HG03442 (cell line): ENCODE measurements around the gene CLVS2.

Source experiments
- ATAC-seq: cut with Tn5 transposase; IDR thresholded peaks from one replicate; pipeline ENCODE4 v1.9.1; 2021; ENCODE audit warnings: mild to moderate bottlenecking, moderate library complexity; ENCODE audit not compliant: unreplicated experiment

Gene CLVS2

DNA sequence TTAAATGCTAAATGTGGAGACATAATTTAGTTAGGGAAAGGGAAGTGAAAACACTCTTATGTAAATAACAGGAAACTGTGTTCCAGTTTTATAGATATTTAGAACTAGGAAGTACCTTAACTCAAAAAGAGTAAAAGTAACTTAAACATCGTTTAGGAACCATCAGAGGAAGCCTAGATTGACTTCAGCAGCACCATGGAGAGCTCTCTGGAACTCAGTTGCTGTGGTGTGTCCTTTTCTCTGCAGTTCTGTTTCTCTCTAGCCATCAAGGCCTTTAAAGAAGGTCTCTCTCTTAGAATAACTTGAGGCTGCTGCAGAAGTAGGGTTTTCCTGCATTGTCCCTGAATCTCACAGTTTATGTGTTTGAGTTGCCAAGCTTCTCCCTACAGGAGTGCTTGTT lies 26.9 kb downstream of the CLVS2 start:
- ATAC-seq: no peak

DNA sequence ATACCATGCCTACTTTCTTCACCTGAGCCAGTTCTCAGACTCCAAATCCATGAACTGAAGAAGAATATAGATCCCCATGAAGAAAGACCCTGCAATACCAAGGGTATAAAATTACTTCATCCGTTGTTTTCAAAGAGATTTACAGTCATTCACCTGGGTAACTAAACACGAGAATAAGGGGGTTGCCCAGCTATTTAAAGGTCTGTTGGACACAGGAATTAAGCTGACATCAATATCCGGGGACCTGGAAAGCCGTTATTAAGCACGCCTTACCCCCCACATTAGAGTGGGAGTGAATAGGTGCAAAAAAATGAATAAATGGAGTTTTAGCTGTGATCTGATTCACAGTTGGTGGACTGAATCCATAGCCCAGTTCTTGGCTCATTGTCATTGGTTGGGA lies 28.9 kb downstream of the CLVS2 start:
- ATAC-seq: no peak

DNA sequence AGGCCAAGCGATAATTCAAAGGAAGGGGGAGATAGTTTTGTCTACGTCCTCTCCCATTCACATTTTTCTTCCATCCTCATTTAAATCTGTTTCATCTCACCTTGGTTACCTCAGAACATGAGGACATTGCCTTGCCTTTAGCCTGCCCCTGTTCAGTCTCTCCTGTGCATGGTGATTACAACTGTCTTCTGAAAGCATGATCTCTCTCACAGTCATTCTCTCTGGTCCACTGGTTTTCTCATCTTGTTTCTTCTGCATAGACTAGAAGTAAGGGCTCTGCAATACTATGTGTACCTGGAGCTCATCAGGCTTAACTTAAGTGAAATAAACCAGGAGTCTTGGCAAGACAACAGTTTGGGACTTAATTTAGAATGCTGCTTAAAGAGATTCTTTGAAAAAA lies 31.4 kb downstream of the CLVS2 start:
- no peak for ATAC-seq

DNA sequence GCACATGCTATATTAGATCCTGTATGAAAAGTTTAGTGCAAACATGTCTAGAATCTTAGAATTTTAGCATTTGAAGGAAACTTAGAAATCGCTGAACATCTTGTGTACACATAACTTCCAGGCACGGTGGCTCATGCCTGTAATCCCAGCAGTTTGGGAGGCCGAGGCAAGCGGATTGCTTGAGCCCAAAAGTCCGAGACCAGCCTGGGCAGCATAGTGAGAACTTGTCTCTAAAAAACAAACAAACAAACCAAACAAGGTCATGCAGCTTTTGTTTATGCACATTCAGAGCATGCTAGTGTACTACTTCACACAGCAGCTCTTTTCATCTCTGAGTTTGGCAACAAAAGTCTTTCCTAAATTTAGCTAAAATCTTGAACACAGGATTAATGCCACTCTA lies 32.2 kb downstream of the CLVS2 start:
- no peak for ATAC-seq

DNA sequence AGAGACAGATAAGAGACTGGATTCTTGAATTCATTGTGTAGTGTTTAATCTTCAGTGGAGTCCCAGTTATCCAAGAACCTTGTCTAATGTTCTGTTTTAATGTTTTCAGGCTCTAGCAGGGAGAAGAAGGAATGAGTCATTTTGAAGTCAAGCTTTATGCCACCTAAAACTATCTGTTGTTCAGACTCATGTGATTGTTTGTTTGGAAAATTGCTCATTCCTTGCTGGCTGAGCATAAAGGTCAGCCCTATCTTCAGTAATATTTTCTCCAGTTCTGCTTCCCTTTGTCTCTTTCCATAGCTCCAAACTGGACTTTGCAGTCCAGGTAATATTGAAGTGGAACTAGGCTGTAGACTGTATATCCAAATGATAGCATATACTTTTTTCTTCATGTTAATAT lies 34.2 kb downstream of the CLVS2 start:
- ATAC-seq: no peak

DNA sequence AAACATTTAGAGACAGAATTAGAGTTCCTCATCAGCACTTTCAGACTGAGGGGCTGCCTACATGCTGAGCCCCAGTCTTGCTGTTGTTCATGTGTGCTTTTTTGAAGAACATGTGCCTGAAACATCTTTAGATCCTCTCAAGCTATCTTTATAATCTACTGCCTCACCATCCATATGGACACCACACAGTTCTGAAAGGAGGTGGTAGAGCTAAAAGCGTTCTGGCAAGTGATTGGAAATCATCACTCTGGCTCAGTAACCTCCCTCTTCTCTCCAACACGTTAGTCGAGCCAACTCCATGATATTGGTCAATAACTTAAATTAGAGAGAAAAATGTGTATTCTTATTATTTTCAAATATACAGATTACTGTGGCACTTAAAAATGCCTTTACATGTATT lies 40.6 kb downstream of the CLVS2 start:
- no peak for ATAC-seq

DNA sequence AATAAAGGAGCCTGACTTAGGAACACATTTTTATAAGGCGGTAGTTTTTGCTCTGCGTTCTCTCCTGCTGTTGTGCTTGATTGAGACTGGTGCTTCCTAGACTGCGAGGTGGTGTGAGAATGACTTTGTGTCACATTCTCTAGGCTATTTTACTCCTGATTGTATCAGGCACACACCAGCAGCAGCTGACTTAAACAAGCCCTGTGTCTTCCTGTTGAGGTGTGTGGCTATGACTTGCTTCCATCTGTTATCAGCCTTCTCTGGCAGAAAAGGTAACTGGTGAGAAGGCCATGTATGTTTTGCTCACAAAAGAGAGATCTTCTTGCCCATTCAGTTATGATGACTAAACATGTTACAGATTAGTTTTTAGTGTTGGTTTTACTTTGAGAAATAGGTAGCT lies 43.4 kb downstream of the CLVS2 start:
- no peak for ATAC-seq

DNA sequence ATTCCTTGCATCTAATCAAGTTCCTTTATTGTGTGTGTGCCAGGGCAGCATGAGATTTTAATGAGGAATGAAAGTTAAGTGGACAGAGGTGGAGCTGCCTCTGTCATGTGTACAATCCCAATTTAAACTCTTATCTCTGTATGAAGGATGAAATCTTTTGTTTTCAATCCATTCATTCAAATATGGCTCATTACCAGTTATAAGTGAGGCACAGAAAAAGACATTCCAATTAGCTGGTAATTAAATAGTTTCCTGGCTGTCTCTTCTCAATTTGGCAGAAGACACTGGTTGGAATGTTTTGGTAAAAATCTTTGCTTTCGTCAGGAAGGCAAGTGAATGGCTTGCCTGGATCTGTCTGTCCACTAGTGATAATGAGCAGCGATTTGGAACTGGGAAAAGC lies 46.4 kb downstream of the CLVS2 start:
- ATAC-seq: no peak

DNA sequence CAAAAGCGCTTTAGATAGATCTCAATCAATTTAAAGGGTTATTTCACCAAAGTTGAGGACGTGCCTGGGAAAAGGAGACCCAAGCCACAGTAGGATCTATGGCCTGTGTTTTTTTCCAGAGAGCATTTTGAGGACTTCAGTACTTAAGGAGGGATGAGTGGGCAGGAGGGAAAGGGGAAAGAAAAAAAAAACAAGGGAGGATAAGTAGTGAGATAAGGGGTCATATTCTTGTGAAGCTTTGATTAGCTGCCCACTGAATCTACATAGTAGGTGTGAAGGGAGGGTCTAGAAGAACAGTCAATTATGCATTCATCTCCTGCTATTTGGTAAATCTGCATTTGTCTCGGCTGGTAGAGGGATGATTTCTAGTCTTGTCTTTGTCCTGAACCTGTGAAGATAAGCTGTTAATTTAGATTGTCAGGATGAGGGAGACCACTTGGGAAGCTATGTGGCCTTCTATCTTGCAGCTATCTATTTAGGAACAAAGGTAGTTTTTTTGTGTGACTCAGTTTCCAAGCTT lies 48.4 kb downstream of the CLVS2 start:
- ATAC-seq: no peak

DNA sequence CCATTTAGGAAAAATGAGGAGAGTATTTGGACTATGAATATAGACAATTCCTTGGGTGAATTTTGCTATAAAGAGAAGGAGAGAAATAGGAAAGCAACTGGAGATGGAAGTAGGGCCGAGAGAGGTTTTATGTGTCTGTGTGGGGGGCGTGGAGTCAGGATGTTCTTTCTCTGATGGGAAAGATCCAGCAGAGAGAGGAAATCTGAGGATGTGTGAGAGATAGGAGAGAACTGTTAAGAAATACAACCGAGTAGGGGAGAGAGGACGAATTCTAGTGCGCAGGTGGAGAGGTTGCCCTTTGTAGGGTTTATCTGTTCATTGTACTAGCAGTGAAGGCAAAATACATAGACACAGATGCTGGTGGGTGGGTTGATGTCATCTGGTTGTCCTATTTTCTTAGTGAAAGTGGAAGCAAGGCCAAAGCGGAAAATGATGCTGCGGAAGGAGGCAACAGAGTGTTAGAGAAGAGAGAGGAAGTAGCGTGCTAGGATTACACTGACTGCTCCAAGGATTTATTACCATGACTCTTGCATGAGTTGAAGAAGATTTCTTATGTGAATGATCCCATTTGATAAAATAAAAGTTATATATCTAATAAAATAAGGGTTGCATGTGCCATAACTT lies 57.7 kb downstream of the CLVS2 start:
- ATAC-seq: no peak

DNA sequence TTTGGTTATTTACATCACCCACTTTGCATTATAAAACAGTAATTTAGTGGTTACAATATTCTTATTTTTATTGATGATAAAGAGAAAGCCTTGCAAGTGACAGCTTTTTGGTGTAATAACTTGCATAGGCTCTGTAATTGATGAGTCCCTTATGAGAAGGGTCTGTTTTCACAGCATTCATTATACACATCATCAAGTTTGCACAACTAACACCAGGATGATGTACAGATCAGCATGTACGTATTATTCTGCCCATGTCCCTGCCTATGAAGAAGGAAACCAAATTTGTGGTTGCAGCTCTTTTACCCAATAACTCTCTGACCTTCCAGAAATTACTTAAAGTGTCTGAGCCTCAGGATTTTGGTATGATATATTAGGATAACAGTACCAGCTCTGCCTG lies 59.2 kb downstream of the CLVS2 start:
- ATAC-seq: no peak

DNA sequence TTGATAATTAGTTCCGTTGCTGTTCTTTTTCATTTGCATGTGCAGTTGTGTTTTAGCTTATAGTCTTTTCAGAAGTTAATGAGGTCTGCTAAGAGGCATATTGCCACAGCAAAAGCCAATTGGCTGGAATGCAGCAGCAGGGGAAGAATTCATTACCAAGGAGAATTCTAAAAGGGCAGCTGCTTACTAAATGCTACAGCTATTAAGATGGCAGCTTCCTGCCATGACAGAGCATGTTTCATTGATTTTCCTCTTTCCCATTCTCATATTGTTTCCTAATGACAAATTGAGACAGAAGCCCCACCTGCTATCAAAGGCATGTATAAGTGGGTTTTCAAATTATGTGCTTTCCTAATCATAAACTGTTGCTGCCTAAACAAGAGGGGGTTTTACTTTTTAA lies 66.6 kb downstream of the CLVS2 start:
- no peak for ATAC-seq

DNA sequence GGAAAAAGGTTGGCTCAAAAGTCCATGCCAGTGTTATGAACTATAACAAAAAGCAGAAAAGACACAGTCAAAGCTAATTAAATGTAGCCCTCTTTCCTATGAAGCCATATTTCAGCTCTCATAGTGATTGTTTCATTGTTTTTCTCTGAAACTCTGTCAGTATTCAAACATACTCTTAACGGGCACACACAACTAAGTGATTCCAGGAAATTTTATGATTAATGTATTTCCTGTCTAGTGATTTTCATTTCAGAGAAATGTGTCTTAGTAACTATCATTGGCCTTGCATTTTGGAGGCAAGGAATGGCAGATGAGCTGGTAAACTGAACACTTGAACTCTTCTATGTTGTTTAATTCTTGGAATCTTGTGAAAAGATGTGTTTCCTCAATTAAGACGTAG lies 68.0 kb downstream of the CLVS2 start:
- ATAC-seq: no peak

DNA sequence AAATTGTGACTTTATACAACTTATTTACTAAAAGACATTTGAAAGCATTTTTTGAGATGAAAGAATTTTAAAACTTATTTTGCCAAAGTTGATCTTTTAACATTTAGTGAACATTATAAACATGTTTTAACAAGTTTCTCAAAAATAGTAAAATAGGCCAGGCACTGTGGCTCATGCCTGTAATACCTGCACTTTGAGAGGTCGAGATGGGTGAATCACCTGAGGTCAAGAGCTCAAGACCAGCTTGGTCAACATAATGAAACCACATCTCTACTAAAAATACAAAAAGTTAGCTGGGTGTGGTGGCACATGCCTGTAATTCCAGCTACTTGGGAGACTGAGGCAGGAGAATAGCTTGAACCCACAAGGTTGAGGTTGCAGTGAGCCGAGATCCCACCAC lies 78.6 kb downstream of the CLVS2 start:
- ATAC-seq: no peak

DNA sequence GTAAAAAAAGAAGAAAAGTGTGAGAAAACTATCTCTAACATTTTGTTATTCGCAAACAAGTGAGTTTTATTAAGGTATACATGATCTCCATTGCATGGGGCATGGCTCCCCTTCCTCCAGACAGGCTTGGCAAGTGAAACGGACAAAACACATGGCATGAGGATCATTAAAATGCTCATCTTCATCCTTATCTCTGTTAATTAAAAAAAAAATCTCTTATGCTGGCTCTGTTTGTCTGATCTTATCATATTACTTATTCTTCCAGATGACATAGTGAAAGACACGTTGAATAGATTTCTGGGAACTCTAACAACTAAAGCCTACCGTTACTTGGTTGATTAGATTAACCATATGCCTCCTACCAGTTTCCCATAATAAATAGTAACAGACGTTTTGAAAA lies 89.4 kb downstream of the CLVS2 start:
- ATAC-seq: no peak

DNA sequence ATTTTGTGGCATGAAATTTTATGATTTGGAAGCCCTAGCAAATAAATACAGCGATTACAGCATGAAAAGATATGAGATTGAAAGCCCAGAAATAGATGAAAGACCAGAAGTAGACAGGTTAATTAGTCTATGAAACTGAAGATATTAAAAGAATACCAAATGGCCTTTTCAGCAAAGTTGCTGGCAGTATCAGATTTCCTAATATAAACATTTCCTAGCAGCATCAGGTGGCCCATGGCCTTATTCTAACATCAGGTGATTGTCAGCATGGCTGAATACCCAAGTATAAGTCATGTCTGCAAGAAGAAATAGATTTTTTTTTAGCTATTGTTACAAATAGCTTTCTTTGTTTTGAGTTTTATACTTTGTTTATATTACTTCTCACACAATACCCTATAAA lies 93.2 kb downstream of the CLVS2 start:
- no peak for ATAC-seq

DNA sequence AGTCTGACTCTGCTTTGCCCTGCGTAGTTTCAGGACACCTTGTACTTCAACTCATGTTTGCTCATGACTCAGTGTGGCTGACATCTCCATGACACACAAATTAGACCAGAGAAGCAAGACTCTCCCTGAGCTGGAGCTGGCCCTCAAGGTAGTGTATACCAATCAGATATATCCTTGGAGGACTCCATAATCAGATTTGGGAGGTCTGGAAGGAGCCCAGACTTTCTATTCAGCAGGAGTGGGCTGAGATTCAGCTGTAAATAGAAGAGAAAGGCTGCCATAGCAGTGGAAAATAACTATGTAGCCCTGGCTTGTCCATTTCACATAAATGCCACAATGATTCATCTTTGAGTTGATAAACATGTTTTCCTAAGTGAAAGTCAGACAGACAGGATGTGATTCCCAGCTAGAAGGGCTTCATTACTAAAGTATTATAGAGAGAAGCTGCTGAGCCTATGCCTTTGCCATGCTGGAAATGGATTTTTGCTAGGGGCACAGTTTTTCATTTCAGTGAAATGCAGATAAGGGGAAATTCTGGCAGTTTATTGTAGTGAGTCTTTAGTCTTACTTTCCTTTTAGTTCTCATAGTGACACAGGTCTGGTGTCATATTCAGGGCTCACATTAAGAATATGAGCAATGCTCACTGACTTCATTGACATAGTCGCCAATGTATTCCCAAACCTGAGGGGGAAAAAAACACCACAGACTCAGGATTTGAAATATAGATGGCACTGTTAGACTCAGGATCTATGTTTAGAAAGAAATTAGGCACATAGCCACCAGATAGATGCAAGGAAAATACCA lies 95.3 kb downstream of the CLVS2 start:
- no peak for ATAC-seq

DNA sequence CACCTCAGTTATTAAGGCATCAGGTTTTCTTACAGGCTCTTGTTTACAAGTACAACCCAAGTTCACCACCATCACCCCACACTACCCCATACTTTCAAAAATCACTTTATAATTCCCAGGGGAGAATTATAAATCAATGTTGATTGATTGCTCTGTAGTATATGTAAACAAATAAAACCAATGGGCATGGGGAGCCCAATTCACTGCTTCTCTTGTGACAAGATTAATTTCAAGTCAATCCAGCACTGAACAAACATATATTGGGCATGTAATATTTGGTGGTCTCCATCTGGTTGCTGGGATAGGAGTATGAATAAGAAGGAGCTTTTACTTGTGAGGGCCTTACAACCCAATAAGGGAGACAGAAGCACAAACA lies 95.8 kb downstream of the CLVS2 start:
- no peak for ATAC-seq

DNA sequence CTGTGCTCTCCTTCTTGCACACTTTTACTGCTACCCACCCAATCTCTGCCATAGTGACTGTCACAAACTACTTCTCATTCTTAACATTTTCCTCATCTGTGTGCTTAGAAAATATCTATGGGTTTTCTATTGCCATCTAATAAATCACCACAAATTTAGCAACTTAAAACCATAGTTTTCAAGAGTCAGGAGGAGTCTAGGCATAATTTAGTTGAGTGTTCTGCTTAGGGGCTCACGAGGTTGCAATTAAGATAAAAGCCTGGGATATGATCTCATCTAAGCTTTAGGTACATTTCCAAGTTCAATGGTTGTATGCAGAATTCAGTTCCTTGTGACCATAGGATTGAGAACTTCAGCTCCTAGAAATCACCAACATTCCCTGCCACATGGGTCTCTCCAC lies 98.8 kb downstream of the CLVS2 start:
- no peak for ATAC-seq

DNA sequence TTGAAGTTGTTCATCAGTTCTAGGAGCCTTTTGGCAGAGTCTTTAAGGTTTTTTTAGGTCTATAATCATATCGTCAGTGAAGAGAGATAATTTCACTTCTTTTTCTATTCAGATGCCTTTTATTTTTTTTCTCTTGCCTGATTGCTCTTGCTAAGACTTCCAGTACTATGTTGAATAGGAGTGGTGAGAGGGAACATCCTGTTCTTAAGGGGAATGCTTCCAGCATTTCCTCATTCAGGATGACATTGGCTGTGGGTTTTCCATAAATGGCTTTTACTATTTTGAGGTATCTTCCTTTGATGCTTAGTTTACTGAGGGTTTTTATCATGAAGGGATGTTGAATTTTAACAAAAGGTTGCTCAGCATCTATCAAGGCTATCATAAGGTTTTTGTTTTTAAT lies 109.5 kb downstream of the CLVS2 start:
- ATAC-seq: no peak

DNA sequence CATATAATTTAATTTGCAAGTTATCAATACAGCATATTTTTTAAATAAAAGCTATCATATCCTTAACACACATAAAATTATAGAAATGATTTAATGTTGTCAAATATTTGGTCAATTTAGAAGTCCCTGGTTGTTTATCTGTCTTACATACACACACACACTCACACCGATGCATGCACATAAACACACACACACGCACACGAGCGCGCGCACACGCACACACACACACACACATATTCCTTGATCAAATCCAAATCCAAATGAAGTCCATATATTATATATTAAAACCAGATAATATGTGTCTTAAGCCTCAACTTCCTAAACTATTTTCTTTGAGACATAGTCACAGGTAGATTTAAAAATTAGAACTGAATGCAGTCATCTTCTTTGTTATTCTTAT lies 120.3 kb downstream of the CLVS2 start:
- no peak for ATAC-seq

DNA sequence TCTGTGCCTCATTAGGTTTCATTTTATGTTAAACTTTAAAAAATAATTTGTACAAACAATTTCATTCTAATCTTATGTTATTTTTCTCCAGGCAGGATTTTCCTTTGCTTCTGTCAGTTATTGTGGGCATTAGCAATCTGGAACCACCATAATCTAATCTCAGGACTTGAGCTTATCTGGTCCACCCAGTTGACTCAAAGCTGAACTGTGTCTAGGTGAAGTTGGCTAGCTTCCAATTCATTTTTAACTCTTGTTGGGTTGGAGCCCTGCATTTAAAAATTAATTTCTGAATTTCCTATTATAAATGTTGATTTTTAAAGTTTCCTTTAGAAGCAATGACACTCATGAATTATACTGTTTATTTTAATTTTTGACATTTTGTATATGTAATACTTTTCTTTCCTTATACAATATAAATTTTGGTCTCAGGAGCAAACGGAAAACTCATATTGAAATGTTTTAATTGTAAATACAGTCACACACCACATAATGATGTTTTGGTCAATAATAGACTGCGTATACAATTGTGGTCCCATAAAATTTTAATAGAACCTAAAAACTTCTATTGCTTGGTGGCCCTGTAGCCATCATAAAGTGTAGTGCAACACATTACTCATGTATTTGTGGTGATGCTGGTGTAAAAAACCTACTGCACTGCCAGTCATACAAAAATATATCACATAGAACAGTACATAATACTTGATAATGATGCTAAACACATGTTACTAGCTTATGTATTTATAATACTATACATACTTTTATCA lies 121.3 kb downstream of the CLVS2 start:
- ATAC-seq: no peak
